GM12891 (cell line): ENCODE measurements around the gene SHLD1.

Experiments used
- PAX5 ChIP-seq: IDR thresholded peaks from 2 replicates; pipeline ENCODE4 v1.6.1; 2011; ENCODE audit warnings: low read length, moderate library complexity, mild to moderate bottlenecking; ENCODE audit not compliant: insufficient read depth, severe bottlenecking
- POLR2A ChIP-seq: IDR thresholded peaks from 2 replicates; pipeline ENCODE4 v1.6.1; 2011; ENCODE audit warnings: low read depth, low read length, control low read depth
- POLR2AphosphoS5 ChIP-seq: IDR thresholded peaks from 2 replicates; pipeline ENCODE4 v1.6.1; 2011; ENCODE audit warnings: low read depth, low read length, control low read depth
- POU2F2 ChIP-seq: IDR thresholded peaks from 2 replicates; pipeline ENCODE4 v1.6.1; 2011; ENCODE audit warnings: low read depth, mild to moderate bottlenecking, control low read depth, low read length, moderate library complexity
- SPI1 ChIP-seq: IDR thresholded peaks from 2 replicates; pipeline ENCODE4 v1.6.1; 2011; ENCODE audit warnings: low read depth, low read length, control low read depth
- TAF1 ChIP-seq: IDR thresholded peaks from 2 replicates; pipeline ENCODE4 v1.6.1; 2011; ENCODE audit warnings: low read depth, low read length, control low read depth

DNA sequence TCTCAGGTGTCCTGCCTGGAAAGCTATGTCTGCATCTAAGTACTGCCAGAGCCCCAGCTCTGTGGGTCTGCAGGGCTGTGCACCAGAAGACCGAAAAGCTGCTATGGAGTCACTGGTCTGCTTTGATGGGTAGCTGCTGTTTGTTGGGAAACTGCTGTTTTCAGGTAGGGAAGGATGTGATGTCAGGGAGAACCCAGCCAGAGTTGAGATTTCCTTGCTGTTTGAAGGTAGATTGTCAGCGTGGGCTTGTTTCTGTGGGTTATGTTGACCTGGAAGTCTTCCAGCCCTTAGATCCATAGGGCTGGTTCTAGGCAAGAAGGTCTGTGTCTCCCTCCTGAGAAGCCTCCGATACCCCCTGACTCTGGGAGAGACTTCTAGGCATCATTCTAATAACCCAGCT lies 12.2 kb upstream of the SHLD1 start:
- TF ChIP-seq POLR2AphosphoS5 (no peak), POLR2A (no peak), TAF1 (no peak), POU2F2 (no peak), PAX5 (no peak), SPI1 (no peak)
